ENCODE data around the gene FGFR2.

Gene FGFR2

GRCh38 chr10:121598263-121599249, at the start of gene FGFR2:
Gene FGFR2 (minus strand): TSS chr10:121598444. CDS start chr10:121593817, 4,627 bp downstream.
- no peak for TF ChIP-seq MYC (IDR thresholded peaks at IDR 0.05; ENCODE audit: low read depth, low read length)
- TF ChIP-seq POLR2A (IDR thresholded peaks at IDR 0.05; ENCODE audit: extremely low read depth, insufficient read length): no peak
- TF ChIP-seq MAX (IDR thresholded peaks at IDR 0.05; ENCODE audit: low read depth, low read length): no peak
- no peak for TF ChIP-seq CTCF (IDR thresholded peaks at IDR 0.05; ENCODE audit: low read depth, low read length)
- H3K4me3 ChIP-seq (ENCODE audit: low read depth, low read length): no peak within 1 kb of the TSS
- no peak for DNase-seq (ENCODE audit: low read depth)

- no peak for DNase-seq (ENCODE audit: low read depth)
- H3K4me3 ChIP-seq (ENCODE audit: low read depth, low read length): no peak overlapping the region
Measured at GRCh38 chr10:121647401-121647800, 49.2 kb upstream of the FGFR2 start.

GRCh38 chr10:121645696-121646095, 47.5 kb upstream of the FGFR2 start:
- DNase-seq (ENCODE audit: low read depth): no peak
- no peak overlapping the region for H3K4me3 ChIP-seq (ENCODE audit: low read depth, low read length)
- TF ChIP-seq MAX (IDR thresholded peaks at IDR 0.05; ENCODE audit: low read depth, low read length) (no peak), MYC (IDR thresholded peaks at IDR 0.05; ENCODE audit: low read depth, low read length) (no peak), CTCF (IDR thresholded peaks at IDR 0.05; ENCODE audit: low read depth, low read length) (no peak)

More at GRCh38 chr10:121647401-121647800, 49.2 kb upstream of the FGFR2 start:
- TF ChIP-seq MAX (IDR thresholded peaks at IDR 0.05; ENCODE audit: low read depth, low read length): no peak
- TF ChIP-seq POLR2A (IDR thresholded peaks at IDR 0.05; ENCODE audit: extremely low read depth, insufficient read length): no peak
- no peak for TF ChIP-seq MYC (IDR thresholded peaks at IDR 0.05; ENCODE audit: low read depth, low read length)
- TF ChIP-seq CTCF (IDR thresholded peaks at IDR 0.05; ENCODE audit: low read depth, low read length): no peak

GRCh38 chr10:121644501-121644900, 46.3 kb upstream of the FGFR2 start:
- TF ChIP-seq MYC (IDR thresholded peaks at IDR 0.05; ENCODE audit: low read depth, low read length) (no peak), POLR2A (IDR thresholded peaks at IDR 0.05; ENCODE audit: extremely low read depth, insufficient read length) (no peak)
- no peak for DNase-seq (ENCODE audit: low read depth)
- H3K4me3 ChIP-seq (ENCODE audit: low read depth, low read length): no peak overlapping the region

GRCh38 chr10:121640266-121640665, 42.0 kb upstream of the FGFR2 start:
- TF ChIP-seq MAX (IDR thresholded peaks at IDR 0.05; ENCODE audit: low read depth, low read length): no peak
- no peak for TF ChIP-seq POLR2A (IDR thresholded peaks at IDR 0.05; ENCODE audit: extremely low read depth, insufficient read length)
- no peak for TF ChIP-seq MYC (IDR thresholded peaks at IDR 0.05; ENCODE audit: low read depth, low read length)
- TF ChIP-seq CTCF (IDR thresholded peaks at IDR 0.05; ENCODE audit: low read depth, low read length): no peak
- no peak for DNase-seq (ENCODE audit: low read depth)
- no peak overlapping the region for H3K4me3 ChIP-seq (ENCODE audit: low read depth, low read length)

GRCh38 chr10:121639416-121639815, 41.2 kb upstream of the FGFR2 start:
- DNase-seq (ENCODE audit: low read depth): no peak
- no peak overlapping the region for H3K4me3 ChIP-seq (ENCODE audit: low read depth, low read length)
- TF ChIP-seq MYC (IDR thresholded peaks at IDR 0.05; ENCODE audit: low read depth, low read length) (no peak), CTCF (IDR thresholded peaks at IDR 0.05; ENCODE audit: low read depth, low read length) (no peak), MAX (IDR thresholded peaks at IDR 0.05; ENCODE audit: low read depth, low read length) (no peak), POLR2A (IDR thresholded peaks at IDR 0.05; ENCODE audit: extremely low read depth, insufficient read length) (no peak)

Data from NB4 (cell line).